ENCODE results near the gene ASXL1. TPM values are rescaled to one million over a fixed set of nuclear protein-coding genes. Genes with fewer than 3 reads are reported as not detected.

The ASXL1 gene
- total RNA-seq, 1 experiment from 2014 or later: 52.2 TPM

- peak; percentile 49 for ATAC-seq
- no TSS peak for BruUV-seq (replicated peaks)
- TF ChIP-seq, protein P1, sequence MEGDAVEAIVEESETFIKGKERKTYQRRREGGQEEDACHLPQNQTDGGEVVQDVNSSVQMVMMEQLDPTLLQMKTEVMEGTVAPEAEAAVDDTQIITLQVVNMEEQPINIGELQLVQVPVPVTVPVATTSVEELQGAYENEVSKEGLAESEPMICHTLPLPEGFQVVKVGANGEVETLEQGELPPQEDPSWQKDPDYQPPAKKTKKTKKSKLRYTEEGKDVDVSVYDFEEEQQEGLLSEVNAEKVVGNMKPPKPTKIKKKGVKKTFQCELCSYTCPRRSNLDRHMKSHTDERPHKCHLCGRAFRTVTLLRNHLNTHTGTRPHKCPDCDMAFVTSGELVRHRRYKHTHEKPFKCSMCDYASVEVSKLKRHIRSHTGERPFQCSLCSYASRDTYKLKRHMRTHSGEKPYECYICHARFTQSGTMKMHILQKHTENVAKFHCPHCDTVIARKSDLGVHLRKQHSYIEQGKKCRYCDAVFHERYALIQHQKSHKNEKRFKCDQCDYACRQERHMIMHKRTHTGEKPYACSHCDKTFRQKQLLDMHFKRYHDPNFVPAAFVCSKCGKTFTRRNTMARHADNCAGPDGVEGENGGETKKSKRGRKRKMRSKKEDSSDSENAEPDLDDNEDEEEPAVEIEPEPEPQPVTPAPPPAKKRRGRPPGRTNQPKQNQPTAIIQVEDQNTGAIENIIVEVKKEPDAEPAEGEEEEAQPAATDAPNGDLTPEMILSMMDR (IDR thresholded peaks at IDR 0.05 in 2 of 3, conservative IDR thresholded peaks at IDR 0.05 in 1 of 3; ENCODE audit: borderline replicate concordance in 1 of 3, insufficient read depth in 1 of 3, low read depth in 2 of 3, low read length in 2 of 3): 0 out of 6 replicates have a peak, but pooled peaks of 1 of the 3 experiments have one; percentile 11
- no peak for TF ChIP-seq POLR2A (IDR thresholded peaks at IDR 0.05; ENCODE audit: borderline replicate concordance, extremely low read depth, insufficient read depth, insufficient read length)
- POLR2A ChIA-PET: no interaction called here
- peaks cover 0 to 6% of the 10 kb centered on the region in 2 experiments; a peak in 2 of 4 replicates for H3K36me3 ChIP-seq (ENCODE audit: control insufficient read depth in 1 of 2, insufficient read depth in 2 of 2, low read length in 2 of 2)
- no peaks in the 10 kb centered on the region for H3K9me3 ChIP-seq (ENCODE audit: control insufficient read depth in 1 of 2, insufficient read depth in 1 of 2, low read depth in 1 of 2, low read length in 2 of 2)
- H3K9me2 ChIP-seq (ENCODE audit: insufficient read depth): no peaks in the 10 kb centered on the region
- no peaks in the 10 kb centered on the region for H3K4me1 ChIP-seq (ENCODE audit: control insufficient read depth in 1 of 2, insufficient read depth in 2 of 2, low read length in 2 of 2)
- CTCF ChIA-PET: interaction anchor here (1.3 kb wide), 1 partner anchor 13 kb away, joined by 3 read pairs; no protein-coding TSS in a partner anchor
- no peak overlapping the region for H3K4me2 ChIP-seq (ENCODE audit: low read length)
- intact Hi-C loops (cut with micrococcal nuclease): no loop called here
- H4K20me1 ChIP-seq (ENCODE audit: insufficient read depth): no peaks in the 10 kb centered on the region
- H3K79me2 ChIP-seq (ENCODE audit: insufficient read depth, low read length): no peaks in the 10 kb centered on the region
- H3K4me3 ChIP-seq (replicated peaks in 1 of 2; ENCODE audit: low read depth in 1 of 2, low read length in 2 of 2): no peak overlapping the region
- H3K9ac ChIP-seq (ENCODE audit: low read length): no peak overlapping the region
- RAD21 ChIA-PET (ENCODE audit: low non-redundant PET in 1 of 2, low total read pairs in 2 of 2, uncharacterized antibody in 2 of 2, unreplicated experiment in 2 of 2): no interaction called here
- no peak for DNase-seq (ENCODE audit: low read depth, low spot score)
- no peak overlapping the region for H3K27ac ChIP-seq (ENCODE audit: low read depth, low read length)
- no peaks in the 10 kb centered on the region for H3K27me3 ChIP-seq (ENCODE audit: insufficient read depth, low read length)
- no peak overlapping the region for H2AFZ ChIP-seq (ENCODE audit: low read depth, low read length, poor library complexity, severe bottlenecking)
Observed at GRCh38 chr20:32451682-32452461, 93.7 kb downstream of the ASXL1 start.

- Histone ChIP-seq H3K27ac (ENCODE audit: low read depth, low read length) (no peak overlapping the region), H3K4me2 (ENCODE audit: low read length) (no peak overlapping the region), H3K9ac (ENCODE audit: low read length) (no peak overlapping the region), H4K20me1 (ENCODE audit: insufficient read depth) (no peaks in the 10 kb centered on the region), H3K27me3 (ENCODE audit: insufficient read depth, low read length) (no peaks in the 10 kb centered on the region), H3K79me2 (ENCODE audit: insufficient read depth, low read length) (no peaks in the 10 kb centered on the region), H3K36me3 (ENCODE audit: control insufficient read depth in 1 of 2, insufficient read depth in 2 of 2, low read length in 2 of 2) (peaks cover 0 to 4% of the 10 kb centered on the region in 2 experiments; a peak in 2 of 4 replicates), H3K4me1 (ENCODE audit: control insufficient read depth in 1 of 2, insufficient read depth in 2 of 2, low read length in 2 of 2) (no peaks in the 10 kb centered on the region), H3K9me3 (ENCODE audit: control insufficient read depth in 1 of 2, insufficient read depth in 1 of 2, low read depth in 1 of 2, low read length in 2 of 2) (no peaks in the 10 kb centered on the region), H3K9me2 (ENCODE audit: insufficient read depth) (no peaks in the 10 kb centered on the region), H3K4me3 (replicated peaks in 1 of 2; ENCODE audit: low read depth in 1 of 2, low read length in 2 of 2) (no peak overlapping the region), H2AFZ (ENCODE audit: low read depth, low read length, poor library complexity, severe bottlenecking) (no peak overlapping the region)
- intact Hi-C loops (cut with micrococcal nuclease): no loop called here
- POLR2A ChIA-PET: no interaction called here
- CTCF ChIA-PET: no interaction called here
- no TSS peak for BruUV-seq (replicated peaks)
- no peak for DNase-seq (ENCODE audit: low read depth, low spot score)
- ATAC-seq: no peak
- RAD21 ChIA-PET (ENCODE audit: low non-redundant PET in 1 of 2, low total read pairs in 2 of 2, uncharacterized antibody in 2 of 2, unreplicated experiment in 2 of 2): no interaction called here
- TF ChIP-seq, protein P1 (IDR thresholded peaks at IDR 0.05 in 2 of 3, conservative IDR thresholded peaks at IDR 0.05 in 1 of 3; ENCODE audit: borderline replicate concordance in 1 of 3, insufficient read depth in 1 of 3, low read depth in 2 of 3, low read length in 2 of 3): no peak
- TF ChIP-seq CEBPB (IDR thresholded peaks at IDR 0.05; ENCODE audit: low read depth): no peak
- TF ChIP-seq CBX3 (IDR thresholded peaks at IDR 0.05; ENCODE audit: low read depth): no peak
- no peak for TF ChIP-seq TCF7L2 (IDR thresholded peaks at IDR 0.05; ENCODE audit: borderline replicate concordance, extremely low read depth, insufficient read depth, insufficient read length)
- TF ChIP-seq EGR1 (IDR thresholded peaks at IDR 0.05; ENCODE audit: low read depth): no peak
- no peak for TF ChIP-seq SIN3A (IDR thresholded peaks at IDR 0.05; ENCODE audit: low read depth)
- no peak for TF ChIP-seq ELF1 (IDR thresholded peaks at IDR 0.05; ENCODE audit: borderline replicate concordance, low read depth)
- no peak for TF ChIP-seq ZBTB33 (IDR thresholded peaks at IDR 0.05; ENCODE audit: extremely low read depth, insufficient replicate concordance, low read length)
Observed at GRCh38 chr20:32452776-32453466, 94.8 kb downstream of the ASXL1 start.
